Fibroblast of lung (primary cell): ENCODE results near the gene ARTN. TPM values are rescaled to one million over a fixed set of nuclear protein-coding genes. Genes with fewer than 3 reads are reported as not detected.

ENCODE experiments used
- DNase-seq, 2 donors: peaks; one replicate each; pipeline versions ENCODE4 v3.0.0 to v3.0.0-alpha.2; 2010; ENCODE audit warnings: low read depth in 2 of 2
- H2AFZ ChIP-seq: 2 replicates; pipeline ENCODE4 v1.5.1; 2012; ENCODE audit warnings: low read length, control low read depth, inconsistent platforms
- H3K27ac ChIP-seq: 2 replicates; pipeline ENCODE4 v1.5.1; 2011; ENCODE audit warnings: low read length, control low read depth; ENCODE audit not compliant: insufficient read depth
- H3K27me3 ChIP-seq: 2 replicates; pipeline ENCODE4 v1.5.1; 2011; ENCODE audit warnings: mild to moderate bottlenecking, low read length; ENCODE audit not compliant: control insufficient read depth, insufficient read depth
- H3K36me3 ChIP-seq: 2 replicates; pipeline ENCODE4 v1.5.1; 2011; ENCODE audit warnings: low read length; ENCODE audit not compliant: control insufficient read depth, insufficient read depth
- H3K4me1 ChIP-seq: 2 replicates; pipeline ENCODE4 v1.5.1; 2011; ENCODE audit warnings: low read length; ENCODE audit not compliant: control insufficient read depth, insufficient read depth; ENCODE audit errors: extremely low read depth
- H3K4me2 ChIP-seq: 2 replicates; pipeline ENCODE4 v1.5.1; 2011; ENCODE audit warnings: low read length, control low read depth; ENCODE audit not compliant: insufficient read depth; ENCODE audit errors: extremely low read depth
- H3K4me3 ChIP-seq, 4 experiments: fragments of 200-600 bp in 1 of 4; sonication (generic) in 1 of 4; replicated peaks in 1 of 4; 2 replicates each; pipeline ENCODE4 v1.5.1; 2011 to 2016; ENCODE audit warnings: low read length in 4 of 4, low read depth in 3 of 4, mild to moderate bottlenecking in 3 of 4, control low read depth in 2 of 4, inconsistent platforms in 1 of 4, mixed read lengths in 1 of 4; ENCODE audit not compliant: insufficient read depth in 1 of 4; ENCODE audit errors: control extremely low read depth in 1 of 4
- H3K79me2 ChIP-seq: 2 replicates; pipeline ENCODE4 v1.5.1; 2012; ENCODE audit warnings: mild to moderate bottlenecking, low read length, inconsistent platforms; ENCODE audit not compliant: control insufficient read depth, insufficient read depth
- H3K9ac ChIP-seq: 2 replicates; pipeline ENCODE4 v1.5.1; 2011; ENCODE audit warnings: mild to moderate bottlenecking, low read length, control low read depth; ENCODE audit not compliant: insufficient read depth
- H3K9me3 ChIP-seq: 2 replicates; pipeline ENCODE4 v1.5.1; 2012; ENCODE audit warnings: low read depth, low read length; ENCODE audit not compliant: control insufficient read depth, insufficient read depth
- H4K20me1 ChIP-seq: 2 replicates; pipeline ENCODE4 v1.5.1; 2011; ENCODE audit warnings: low read length; ENCODE audit not compliant: control insufficient read depth, insufficient read depth; ENCODE audit errors: extremely low read depth
- EZH2 ChIP-seq: IDR thresholded peaks from 2 replicates; pipeline ENCODE4 v1.5.1; 2012; ENCODE audit warnings: low read length, control low read depth, mild to moderate bottlenecking; ENCODE audit errors: missing control alignments
- polyA plus RNA-seq, 2 donors: library from polyadenylated mRNA; depleted of rRNA in 1 of 2; stranded (reverse) in 1 of 2; unstranded in 1 of 2; fragments of >200 nt; gene quantifications; 2 replicates each; pipeline ENCODE4 v1.2.1, GENCODE V29; 2011 to 2012; ENCODE audit warnings: missing spikeins in 1 of 2
- total RNA-seq: library from RNA; depleted of rRNA; stranded (reverse); fragments of >200 nt; gene quantifications from 2 replicates; pipeline ENCODE4 v1.2.1, GENCODE V29; 2014
- TF ChIP-seq, protein P1 (sequence below), 2 donors: IDR thresholded peaks in 1 of 2; conservative IDR thresholded peaks in 1 of 2; 1 replicate in 1 of 2; 2 replicates in 1 of 2; pipeline ENCODE4 v1.5.1; 2011 to 2012; ENCODE audit warnings: low read length in 2 of 2, control low read depth in 1 of 2, inconsistent platforms in 1 of 2, low read depth in 1 of 2, mild to moderate bottlenecking in 1 of 2

The ARTN gene
- total and polyA plus RNA-seq, 2 donors (not counting 1 experiment from before 2014, with no cell fraction given), result 0.06 to 0.50 TPM

DNA sequence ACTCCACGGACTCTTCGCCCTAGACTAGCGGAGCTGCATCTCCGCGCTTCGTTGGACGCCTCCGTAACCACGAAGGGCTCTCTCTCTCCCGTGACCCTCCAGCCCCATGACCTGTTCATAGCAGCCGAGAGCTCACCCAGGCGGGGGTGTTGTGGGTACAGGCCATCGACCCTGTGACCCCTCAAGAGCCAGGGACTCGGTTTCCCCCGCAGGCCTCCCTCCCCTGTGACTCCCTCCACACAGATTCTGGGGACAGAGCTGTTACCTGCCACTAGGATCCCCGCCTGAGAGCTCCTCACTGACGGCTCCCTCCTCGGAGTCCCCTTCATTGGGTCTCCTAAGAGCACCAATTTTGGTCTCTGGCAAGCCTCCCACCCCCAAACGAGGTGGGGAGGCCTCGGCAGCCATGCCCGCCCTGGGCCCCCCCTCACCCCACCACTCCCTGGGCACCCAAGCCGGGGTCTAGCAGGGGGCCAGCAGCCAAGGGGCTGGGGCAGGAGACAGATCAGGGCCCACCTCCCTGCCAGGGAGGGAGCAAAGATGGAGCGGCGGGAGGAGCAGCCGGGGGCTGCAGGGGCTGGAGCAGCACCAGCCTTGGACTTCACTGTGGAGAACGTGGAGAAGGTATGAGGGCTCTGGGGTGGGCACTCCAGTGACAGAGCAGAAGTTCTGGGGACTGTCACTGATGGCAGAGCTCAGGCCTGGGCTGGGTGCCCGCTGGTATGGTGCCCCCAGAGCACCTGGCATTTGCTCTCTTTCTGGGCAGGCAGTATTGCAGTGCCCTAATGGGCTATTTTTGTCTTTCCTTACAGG is 13.7 kb downstream of the ARTN start:
- Histone ChIP-seq H3K36me3 (peaks cover 2% of the 10 kb centered on the region), H3K9me3 (no peaks in the 10 kb centered on the region), H4K20me1 (no peaks in the 10 kb centered on the region), H3K9ac (peak overlapping the region; percentile 99), H3K4me2 (peak overlapping the region; percentile 95), H3K4me3 (peak overlapping the region; percentile 56 to 96 (median 79)), H3K79me2 (peaks cover 17% of the 10 kb centered on the region), H3K4me1 (peaks cover 3% of the 10 kb centered on the region), H3K27me3 (no peaks in the 10 kb centered on the region), H3K27ac (peak overlapping the region; percentile 98), H2AFZ (peak overlapping the region; percentile 85)
- TF ChIP-seq, protein P1, sequence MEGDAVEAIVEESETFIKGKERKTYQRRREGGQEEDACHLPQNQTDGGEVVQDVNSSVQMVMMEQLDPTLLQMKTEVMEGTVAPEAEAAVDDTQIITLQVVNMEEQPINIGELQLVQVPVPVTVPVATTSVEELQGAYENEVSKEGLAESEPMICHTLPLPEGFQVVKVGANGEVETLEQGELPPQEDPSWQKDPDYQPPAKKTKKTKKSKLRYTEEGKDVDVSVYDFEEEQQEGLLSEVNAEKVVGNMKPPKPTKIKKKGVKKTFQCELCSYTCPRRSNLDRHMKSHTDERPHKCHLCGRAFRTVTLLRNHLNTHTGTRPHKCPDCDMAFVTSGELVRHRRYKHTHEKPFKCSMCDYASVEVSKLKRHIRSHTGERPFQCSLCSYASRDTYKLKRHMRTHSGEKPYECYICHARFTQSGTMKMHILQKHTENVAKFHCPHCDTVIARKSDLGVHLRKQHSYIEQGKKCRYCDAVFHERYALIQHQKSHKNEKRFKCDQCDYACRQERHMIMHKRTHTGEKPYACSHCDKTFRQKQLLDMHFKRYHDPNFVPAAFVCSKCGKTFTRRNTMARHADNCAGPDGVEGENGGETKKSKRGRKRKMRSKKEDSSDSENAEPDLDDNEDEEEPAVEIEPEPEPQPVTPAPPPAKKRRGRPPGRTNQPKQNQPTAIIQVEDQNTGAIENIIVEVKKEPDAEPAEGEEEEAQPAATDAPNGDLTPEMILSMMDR (conservative IDR thresholded peaks at IDR 0.05 in 1 of 2, IDR thresholded peaks at IDR 0.05 in 1 of 2; ENCODE audit: low read depth in 1 of 2, low read length in 2 of 2), result no peak
- TF ChIP-seq EZH2, result no peak
- no peak for DNase-seq

DNA sequence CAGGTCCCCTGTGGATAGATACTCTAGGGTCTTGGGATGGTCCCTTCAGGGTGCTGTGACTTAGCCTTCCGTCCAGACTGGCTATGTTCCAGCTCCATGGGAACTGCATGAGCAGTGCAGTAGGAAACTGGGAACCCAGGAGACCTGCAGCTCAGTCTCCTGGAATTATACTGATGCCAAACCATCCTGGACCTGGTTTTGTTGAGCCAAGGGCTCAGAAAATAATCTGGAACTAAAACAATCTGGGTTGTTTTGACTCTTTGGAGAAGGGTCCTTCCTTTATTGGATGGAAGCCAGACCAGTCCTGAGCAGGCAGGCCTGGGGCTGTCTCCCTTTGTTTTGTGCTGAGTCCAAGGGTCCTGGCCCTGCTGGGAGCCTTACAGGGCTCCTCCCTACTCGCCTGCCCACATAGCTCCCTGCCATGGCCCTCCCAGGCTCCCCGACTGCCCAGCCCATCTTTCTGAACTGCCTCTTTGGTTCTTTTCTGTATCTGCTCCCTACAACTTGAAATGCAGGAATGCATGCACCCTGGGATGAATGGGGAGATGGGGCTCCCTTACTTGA is 14.4 kb downstream of the ARTN start:
- Histone ChIP-seq H3K36me3 (peaks cover 2% of the 10 kb centered on the region), H3K4me3 (peak overlapping the region; percentile 56 to 96 (median 79)), H2AFZ (no peak overlapping the region), H3K9me3 (no peaks in the 10 kb centered on the region), H4K20me1 (no peaks in the 10 kb centered on the region), H3K4me1 (peaks cover 3% of the 10 kb centered on the region), H3K27me3 (no peaks in the 10 kb centered on the region), H3K9ac (peak overlapping the region; percentile 99), H3K79me2 (peaks cover 18% of the 10 kb centered on the region), H3K4me2 (peak overlapping the region; percentile 95), H3K27ac (no peak overlapping the region)
- no peak for DNase-seq
- TF ChIP-seq, protein P1 (conservative IDR thresholded peaks at IDR 0.05 in 1 of 2, IDR thresholded peaks at IDR 0.05 in 1 of 2; ENCODE audit: low read depth in 1 of 2, low read length in 2 of 2), result no peak
- no peak for TF ChIP-seq EZH2

DNA sequence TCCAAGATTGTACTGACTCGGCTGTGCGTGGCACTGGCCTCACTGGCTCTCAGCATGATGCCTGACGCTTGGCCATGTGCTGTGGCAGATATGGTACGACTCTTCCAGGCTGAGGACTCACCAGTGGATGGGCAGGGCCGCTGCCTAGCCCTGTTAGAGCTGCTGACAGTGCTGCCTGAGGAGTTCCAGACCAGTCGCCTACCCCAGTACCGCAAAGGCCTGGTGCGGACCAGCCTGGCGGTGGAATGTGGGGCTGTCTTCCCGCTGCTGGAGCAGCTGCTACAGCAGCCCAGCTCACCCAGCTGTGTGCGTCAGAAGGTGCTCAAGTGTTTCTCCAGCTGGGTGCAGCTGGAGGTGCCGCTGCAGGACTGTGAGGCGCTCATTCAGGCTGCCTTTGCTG is 16.1 kb downstream of the ARTN start:
- peaks cover 2% of the 10 kb centered on the region for H3K36me3 ChIP-seq
- no peaks in the 10 kb centered on the region for H3K9me3 ChIP-seq
- no peak for DNase-seq
- TF ChIP-seq, protein P1 (conservative IDR thresholded peaks at IDR 0.05 in 1 of 2, IDR thresholded peaks at IDR 0.05 in 1 of 2; ENCODE audit: low read depth in 1 of 2, low read length in 2 of 2), result no peak
- no peak for TF ChIP-seq EZH2
- H3K4me3 ChIP-seq, result no peak overlapping the region
- H3K4me1 ChIP-seq, result peaks cover 3% of the 10 kb centered on the region
- H3K4me2 ChIP-seq, result no peak overlapping the region
- no peaks in the 10 kb centered on the region for H3K27me3 ChIP-seq
- H4K20me1 ChIP-seq, result no peaks in the 10 kb centered on the region
- H3K9ac ChIP-seq, result no peak overlapping the region
- H3K79me2 ChIP-seq, result peaks cover 19% of the 10 kb centered on the region
- H3K27ac ChIP-seq, result no peak overlapping the region
- H2AFZ ChIP-seq, result no peak overlapping the region
